GM10248 (cell line): Measurements from ENCODE around the gene SMYD4.

Source experiments
- CTCF ChIA-PET: fragments of 300-600 bp; sonication (Branson Sonifier 250); formaldehyde crosslinking; extraction: SDS; loops from one replicate; lab custom pipeline; 2021; ENCODE audit warnings: antibody characterized with exemption; lab: Yijun Ruan, JAX
- POLR2A ChIA-PET: fragments of 350-650 bp; sonication (Branson Sonifier 250); formaldehyde crosslinking; extraction: SDS; loops from one replicate; lab custom pipeline; 2020; ENCODE audit warnings: antibody characterized with exemption; lab: Yijun Ruan, JAX
- DNase-seq: peaks from one replicate; pipeline ENCODE4 v3.0.0; 2012; ENCODE audit errors: extremely low spot score
- CTCF ChIP-seq: IDR thresholded peaks from 2 replicates; pipeline ENCODE4 v1.5.1; 2012; ENCODE audit warnings: mild to moderate bottlenecking, low read depth; ENCODE audit errors: extremely low read depth, missing control alignments, control extremely low read depth

The SMYD4 gene

DNA sequence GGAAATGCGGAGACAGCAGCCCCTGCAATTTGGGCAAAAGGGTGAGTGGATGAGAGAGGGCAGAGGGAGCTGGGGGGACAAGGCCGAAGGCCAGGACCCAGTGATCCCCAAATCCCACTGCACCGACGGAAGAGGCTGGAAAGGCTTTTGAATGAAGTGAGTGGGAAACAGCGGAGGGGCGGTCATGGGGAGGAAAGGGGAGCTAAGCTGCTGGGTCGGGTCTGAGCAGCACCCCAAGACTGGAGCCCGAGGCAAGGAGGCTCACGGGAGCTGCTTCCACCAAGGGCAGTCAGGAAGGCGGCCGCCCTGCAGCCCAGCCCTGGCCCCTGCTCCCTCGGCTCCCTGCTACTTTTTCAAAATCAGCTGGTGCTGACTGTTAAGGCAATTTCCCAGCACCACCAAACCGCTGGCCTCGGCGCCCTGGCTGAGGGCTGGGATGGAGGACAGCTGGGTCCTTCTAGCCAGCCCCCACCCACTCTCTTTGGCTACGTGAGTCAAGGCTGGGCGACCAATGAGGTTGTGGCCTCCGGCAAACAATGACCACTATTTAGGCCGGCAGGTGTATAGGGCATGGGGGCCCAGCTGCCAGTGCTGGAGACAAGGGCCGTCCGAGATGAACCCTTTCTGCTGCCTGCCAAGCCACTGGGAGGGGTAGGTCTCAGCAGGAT, 67.3 kb downstream of the SMYD4 start:
- POLR2A ChIA-PET: no interaction called here
- CTCF ChIA-PET: interaction anchor here (1.1 kb wide), 1 partner anchor 26 kb away, joined by 3 read pairs; no protein-coding TSS in a partner anchor
- no peak for DNase-seq
- TF ChIP-seq CTCF: no peak

- no peak for DNase-seq
- TF ChIP-seq CTCF: no peak
Observed at GRCh38 chr17:1759529-1759928, 70.2 kb downstream of the SMYD4 start.

GRCh38 chr17:1758807-1759206, 70.9 kb downstream of the SMYD4 start:
- DNase-seq: no peak
- TF ChIP-seq CTCF: no peak
- CTCF ChIA-PET: no interaction called here
- POLR2A ChIA-PET: no interaction called here

More at GRCh38 chr17:1759529-1759928, 70.2 kb downstream of the SMYD4 start:
- POLR2A ChIA-PET: no interaction called here
- CTCF ChIA-PET: no interaction called here

DNA sequence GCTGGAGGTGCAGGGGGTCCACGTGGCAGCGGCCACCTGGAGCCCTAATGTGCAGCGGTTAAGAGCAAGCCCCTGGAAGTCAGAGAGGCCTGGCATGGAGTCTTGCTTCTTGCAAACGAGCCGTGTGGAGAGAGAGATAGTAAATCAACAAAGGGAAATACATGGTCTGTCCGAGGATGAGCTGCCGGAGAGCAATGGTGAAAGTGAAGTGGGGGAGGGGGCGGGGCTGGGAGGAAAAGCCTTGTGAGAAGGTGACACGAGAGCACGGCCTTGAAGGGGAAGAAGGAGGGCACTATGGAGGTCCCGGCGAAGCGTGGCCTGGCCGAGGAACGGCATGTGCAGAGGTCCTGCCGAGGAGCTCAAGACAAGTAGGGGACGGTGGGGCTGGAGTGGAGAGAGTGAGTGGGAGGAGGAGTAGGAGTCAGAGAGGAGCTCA, 73.9 kb downstream of the SMYD4 start:
- CTCF ChIA-PET: interaction anchor here (1.4 to 1.6 kb wide), 2 partner anchors 14 to 36 kb away, joined by 3 to 4 read pairs; no protein-coding TSS in a partner anchor
- POLR2A ChIA-PET: no interaction called here
- no peak for TF ChIP-seq CTCF
- no peak for DNase-seq

- CTCF ChIA-PET: interaction anchor here (1.4 to 1.6 kb wide), 2 partner anchors 15 to 36 kb away, joined by 3 to 4 read pairs; no protein-coding TSS in a partner anchor
- no peak for TF ChIP-seq CTCF
Observed at GRCh38 chr17:1755252-1755826, 74.4 kb downstream of the SMYD4 start.

DNA sequence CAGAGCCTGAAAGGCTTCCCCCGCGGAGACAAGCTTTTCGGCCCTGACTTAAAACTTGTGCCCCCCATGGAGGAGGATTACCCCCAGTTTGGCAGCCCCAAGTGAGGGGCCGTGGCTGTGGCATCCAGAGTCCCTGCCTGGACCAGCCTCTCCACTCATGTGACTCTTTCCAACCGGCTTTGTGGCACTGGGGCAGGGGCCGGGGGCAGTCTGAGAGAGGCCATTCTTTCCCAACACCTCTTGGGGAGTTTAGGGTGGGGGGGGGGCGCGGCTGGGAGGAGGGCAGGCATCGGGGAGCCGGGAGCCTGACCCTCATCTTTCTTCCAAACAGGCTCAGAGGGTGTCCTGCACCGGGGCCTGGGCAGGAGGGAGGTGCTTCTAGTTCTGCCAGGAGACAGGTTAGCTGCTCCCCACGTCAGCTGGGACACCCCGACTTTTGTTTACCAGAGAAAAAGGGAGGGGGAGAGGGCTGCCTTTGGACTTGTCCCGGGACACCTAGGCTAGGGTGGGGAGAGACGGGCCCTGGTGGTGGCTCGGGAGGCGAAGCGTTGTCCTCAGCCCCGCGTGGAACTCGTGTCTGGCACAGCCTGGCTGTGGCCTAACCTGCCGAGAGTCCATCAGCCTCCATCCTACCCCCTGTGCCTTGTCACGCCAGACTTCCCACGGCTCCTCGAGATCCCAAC, 75.1 kb downstream of the SMYD4 start:
- CTCF ChIA-PET: interaction anchor here (1.4 kb wide), 1 partner anchor 35 kb away, joined by 3 read pairs; no protein-coding TSS in a partner anchor
- POLR2A ChIA-PET: interaction anchor here (0.7 kb wide), 1 partner anchor 18 kb away, joined by 3 read pairs; no protein-coding TSS in a partner anchor
- DNase-seq: no peak
- TF ChIP-seq CTCF: no peak

More at GRCh38 chr17:1755252-1755826, 74.4 kb downstream of the SMYD4 start:
- POLR2A ChIA-PET: interaction anchor here (0.7 kb wide), 1 partner anchor 19 kb away, joined by 3 read pairs; no protein-coding TSS in a partner anchor
- DNase-seq: no peak
